Neural progenitor cell (in vitro differentiated cells): Measurements from ENCODE around the gene MACROH2A2.

ENCODE experiments used
- CTCF ChIP-seq: fragments of 200-600 bp; sonication (generic); IDR thresholded peaks from 2 replicates; pipeline ENCODE4 v1.5.1; 2017; ENCODE audit warnings: antibody characterized with exemption, mild to moderate bottlenecking
- EZH2phosphoT487 ChIP-seq: fragments of 200-600 bp; sonication (generic); IDR thresholded peaks from 2 replicates; pipeline ENCODE4 v1.6.1; 2017; ENCODE audit warnings: antibody characterized with exemption

GRCh38 chr10:70137927-70138883 lies 85.6 kb downstream of the MACROH2A2 start:
- TF ChIP-seq EZH2phosphoT487 (no peak), CTCF (no peak)
